Prostate gland (tissue), 2 donors: Measurements from ENCODE around the gene AIF1L.

Source experiments
- CTCF ChIP-seq, 4 experiments: fragments of 200-600 bp in 2 of 4; fragments of 450-650 bp in 2 of 4; sonication (generic) in 2 of 4; IDR thresholded peaks; 1 replicate in 3 of 4; 2 replicates in 1 of 4; pipeline ENCODE4 v1.5.1; 2016 to 2019; ENCODE audit warnings: antibody characterized with exemption in 4 of 4, mild to moderate bottlenecking in 2 of 4, moderate library complexity in 2 of 4
- POLR2A ChIP-seq: fragments of 450-650 bp; IDR thresholded peaks from one replicate; pipeline ENCODE4 v1.6.1; 2016; ENCODE audit warnings: antibody characterized with exemption, mild to moderate bottlenecking
- POLR2AphosphoS5 ChIP-seq: sonication (generic); formaldehyde crosslinking; IDR thresholded peaks from one replicate; pipeline ENCODE4 v1.6.1; 2017; ENCODE audit warnings: antibody characterized with exemption

GRCh38 chr9:131148966-131149687 is 52.8 kb downstream of the AIF1L start:
- TF ChIP-seq CTCF (IDR thresholded peaks at IDR 0.05) (no peak), POLR2AphosphoS5 (no peak), POLR2A (no peak)
